Brain microvascular endothelial cell (primary cell): ENCODE data around the gene PRDM16.

ENCODE experiments used
- DNase-seq: peaks from one replicate; pipeline ENCODE4 v3.0.0-alpha.2; 2020
- H3K27ac ChIP-seq: fragments of 250-450 bp; sonication (Bioruptor Pico); 2 replicates; pipeline ENCODE4 v1.5.1; 2020; ENCODE audit warnings: mild to moderate bottlenecking, moderate library complexity
- H3K27me3 ChIP-seq: fragments of 250-450 bp; sonication (Bioruptor Pico); replicated peaks from 2 replicates; pipeline ENCODE4 v1.5.1; 2020; ENCODE audit warnings: mild to moderate bottlenecking
- H3K36me3 ChIP-seq: fragments of 250-450 bp; sonication (Bioruptor Pico); replicated peaks from 2 replicates; pipeline ENCODE4 v1.5.1; 2020; ENCODE audit warnings: mild to moderate bottlenecking
- H3K4me3 ChIP-seq: 2 replicates; pipeline ENCODE4 v1.5.1; 2011; ENCODE audit warnings: low read depth, mild to moderate bottlenecking, control low read depth, low read length, moderate library complexity
- CTCF ChIP-seq: IDR thresholded peaks from 2 replicates; pipeline ENCODE4 v1.5.1; 2011; ENCODE audit warnings: low read depth, mild to moderate bottlenecking, moderate library complexity, low read length, control low read depth, inconsistent platforms; ENCODE audit errors: missing control alignments
- in situ Hi-C: cut with HindIII; loops from 2 replicates; pipeline ENCODE4 v1.10.0; 2017; ENCODE audit warnings: low sequenced_read_pairs, low pct_ligation_motif_present

PRDM16 gene

DNA sequence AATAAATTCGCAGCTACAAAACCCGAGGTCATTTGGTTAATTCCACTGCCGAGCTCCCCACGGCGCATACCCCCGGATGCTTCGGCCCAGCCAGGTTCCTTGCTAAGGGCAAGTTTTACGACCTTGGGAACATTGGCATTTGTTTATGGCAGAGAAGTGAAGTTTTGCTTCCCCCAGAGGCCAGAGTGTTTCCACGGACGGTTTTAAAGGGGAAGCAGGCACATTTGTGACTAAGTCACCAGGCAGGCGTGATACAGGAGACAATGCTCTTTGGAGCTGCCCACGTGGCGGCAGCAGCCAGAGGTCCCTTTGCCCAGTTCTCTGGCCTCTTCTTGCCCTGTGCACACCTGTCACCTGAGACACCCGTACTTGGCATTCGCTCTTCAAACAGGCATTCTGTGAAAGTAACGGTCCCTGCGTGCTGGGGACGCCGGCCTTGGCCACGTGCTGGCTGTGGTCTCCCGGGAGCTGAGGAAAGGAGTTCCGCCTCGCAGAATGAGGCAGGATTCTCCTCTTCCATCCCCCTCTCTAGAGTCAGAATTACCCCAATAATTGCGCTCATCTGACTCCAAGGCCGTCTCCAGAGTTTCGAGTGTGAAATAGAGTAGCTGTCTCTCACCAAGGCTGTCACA, 138.3 kb downstream of the PRDM16 start:
- Histone ChIP-seq H3K36me3 (no peaks in the 10 kb centered on the region), H3K27me3 (peaks cover 5% of the 10 kb centered on the region), H3K4me3 (no peak overlapping the region), H3K27ac (no peak overlapping the region)
- no peak for TF ChIP-seq CTCF
- in situ Hi-C loops, result no loop called here
- no peak for DNase-seq

GRCh38 chr1:3208819-3209200, 139.8 kb downstream of the PRDM16 start:
- H3K36me3 ChIP-seq, result no peaks in the 10 kb centered on the region
- peaks cover 5% of the 10 kb centered on the region for H3K27me3 ChIP-seq
- in situ Hi-C loops, result no loop called here
- no peak for DNase-seq
- no peak for TF ChIP-seq CTCF
- H3K4me3 ChIP-seq, result no peak overlapping the region
- H3K27ac ChIP-seq, result no peak overlapping the region

DNA sequence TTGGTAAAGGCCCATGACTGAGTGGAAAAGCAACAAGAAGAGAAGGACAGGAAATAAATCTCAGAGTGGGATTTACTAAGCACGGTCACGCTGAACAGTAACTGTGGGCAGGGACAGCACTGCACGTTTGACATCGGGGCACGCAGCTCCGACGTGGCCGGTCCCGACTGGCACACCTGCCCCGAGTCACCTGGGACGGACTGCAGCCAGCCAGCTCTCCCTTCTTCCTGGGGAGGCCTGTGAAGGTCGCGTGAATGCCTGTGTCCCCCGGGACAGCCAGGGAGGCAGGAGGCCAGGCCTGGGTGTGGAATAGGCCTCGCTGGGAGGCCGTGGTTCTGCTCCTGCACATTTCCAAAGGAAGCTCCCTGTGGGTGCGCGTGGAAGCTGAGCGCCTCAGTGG, 140.2 kb downstream of the PRDM16 start:
- no peak overlapping the region for H3K27ac ChIP-seq
- no peak overlapping the region for H3K4me3 ChIP-seq
- in situ Hi-C loops, result no loop called here
- no peaks in the 10 kb centered on the region for H3K36me3 ChIP-seq
- no peak for DNase-seq
- TF ChIP-seq CTCF, result no peak
- H3K27me3 ChIP-seq, result peaks cover 3% of the 10 kb centered on the region

GRCh38 chr1:3211582-3212375, 142.8 kb downstream of the PRDM16 start:
- no peak for DNase-seq
- Histone ChIP-seq H3K4me3 (no peak overlapping the region), H3K27me3 (no peaks in the 10 kb centered on the region), H3K27ac (no peak overlapping the region), H3K36me3 (no peaks in the 10 kb centered on the region)
- in situ Hi-C loops, result no loop called here
- no peak for TF ChIP-seq CTCF

DNA sequence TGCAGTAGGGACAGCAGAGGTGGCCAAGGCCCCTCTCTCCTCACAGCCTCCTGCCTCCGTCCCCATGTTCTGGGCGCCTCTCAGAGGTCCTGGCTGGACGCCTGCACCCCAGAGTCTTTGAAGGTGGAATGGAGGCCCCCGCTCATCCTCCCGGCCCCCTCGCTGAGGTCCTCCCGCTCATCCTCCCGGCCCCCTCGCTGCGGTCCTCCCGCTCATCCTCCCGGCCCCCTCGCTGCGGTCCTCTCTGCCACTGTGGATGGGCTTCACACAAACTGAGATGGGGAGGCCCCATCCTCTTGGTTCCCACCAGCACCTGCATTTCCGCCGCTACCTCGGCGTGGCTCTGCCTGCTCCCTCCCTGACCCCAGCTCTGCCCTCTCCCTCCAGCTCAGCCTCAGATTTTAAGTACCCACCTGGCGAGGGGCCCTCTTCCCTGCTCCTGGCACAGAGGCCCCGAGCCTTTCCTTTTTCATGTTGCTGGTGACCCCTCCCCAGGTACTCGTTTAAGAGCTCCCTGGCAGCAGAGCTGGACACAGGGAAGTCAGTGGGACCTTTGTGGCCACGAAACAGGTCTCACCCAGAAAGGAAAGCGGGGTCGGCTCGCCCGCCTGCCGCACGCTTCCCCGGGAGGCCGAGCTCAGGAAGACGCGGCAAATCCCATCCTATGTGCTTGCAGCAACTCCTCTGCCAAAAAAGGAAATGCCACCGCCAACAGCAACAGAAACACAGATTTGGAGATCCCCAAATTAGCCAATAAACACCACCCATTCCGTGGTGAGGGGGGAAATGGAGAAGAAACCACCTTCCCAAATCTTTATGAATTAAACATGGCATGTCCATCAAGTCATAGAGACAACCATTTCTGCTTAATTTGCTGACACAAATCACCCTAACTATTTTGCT, 143.7 kb downstream of the PRDM16 start:
- Histone ChIP-seq H3K27me3 (no peaks in the 10 kb centered on the region), H3K36me3 (no peaks in the 10 kb centered on the region), H3K27ac (no peak overlapping the region), H3K4me3 (no peak overlapping the region)
- TF ChIP-seq CTCF, result no peak
- no peak for DNase-seq
- in situ Hi-C loops, result no loop called here
